ENCODE results near the gene AGAP1. TPM values are rescaled to one million over a fixed set of nuclear protein-coding genes. Genes with fewer than 3 reads are reported as not detected.

Gene AGAP1
- total and polyA plus RNA-seq, 4 donors = 2.0 to 8.5 (median 5.4) TPM

- Histone ChIP-seq H3K9ac (ENCODE audit: low read depth in 1 of 2, low read length in 2 of 2) (no peak overlapping the region), H3K4me3 (ENCODE audit: low read depth in 1 of 3, low read length in 3 of 3) (no peak overlapping the region), H3K27ac (ENCODE audit: low read depth in 1 of 2, low read length in 2 of 2) (no peak overlapping the region), H3K27me3 (ENCODE audit: control insufficient read depth in 4 of 4, insufficient read depth in 4 of 4, low read length in 3 of 4) (no peaks in the 10 kb centered on the region), H3K4me1 (ENCODE audit: control insufficient read depth in 4 of 4, insufficient read depth in 4 of 4, low read length in 3 of 4) (no peaks in the 10 kb centered on the region), H3K36me3 (ENCODE audit: control insufficient read depth in 4 of 4, insufficient read depth in 3 of 4, low read depth in 1 of 4, low read length in 3 of 4) (no peaks in the 10 kb centered on the region), H3K9me3 (ENCODE audit: control insufficient read depth in 4 of 4, low read length in 3 of 4) (no peaks in the 10 kb centered on the region)
- peak; percentile 70 for DNase-seq (ENCODE audit: low spot score)
- TF ChIP-seq RAD21 (IDR thresholded peaks at IDR 0.05) (peak; percentile 84 to 93), GABPA (IDR thresholded peaks at IDR 0.05 in 1 of 2, conservative IDR thresholded peaks at IDR 0.05 in 1 of 2) (no peak), MAX (IDR thresholded peaks at IDR 0.05) (peak; percentile 13), YY1 (IDR thresholded peaks at IDR 0.05) (no peak), ZBTB33 (IDR thresholded peaks at IDR 0.05) (no peak), TAF1 (conservative IDR thresholded peaks at IDR 0.05) (no peak), REST (IDR thresholded peaks at IDR 0.05) (no peak), ATF3 (IDR thresholded peaks at IDR 0.05) (no peak), CTCF (IDR thresholded peaks at IDR 0.05; ENCODE audit: low read depth, low read length, missing input control) (peak; percentile 83), HNF4A (conservative IDR thresholded peaks at IDR 0.05) (no peak), FOXA2 (IDR thresholded peaks at IDR 0.05) (peak; percentile 4)
- 49% methylated on average over 10 of the region's 10 CpGs for WGBS
Measured at GRCh38 chr2:235595422-235596010, 101.7 kb downstream of the AGAP1 start.

GRCh38 chr2:235596272-235596671, 102.4 kb downstream of the AGAP1 start:
- no peak for DNase-seq (ENCODE audit: low spot score)
- 91% methylated on average over 4 of the region's 4 CpGs for WGBS
- no peak overlapping the region for H3K9ac ChIP-seq (ENCODE audit: low read depth in 1 of 2, low read length in 2 of 2)
- H3K36me3 ChIP-seq (ENCODE audit: control insufficient read depth in 4 of 4, insufficient read depth in 3 of 4, low read depth in 1 of 4, low read length in 3 of 4) = no peaks in the 10 kb centered on the region
- no peaks in the 10 kb centered on the region for H3K27me3 ChIP-seq (ENCODE audit: control insufficient read depth in 4 of 4, insufficient read depth in 4 of 4, low read length in 3 of 4)
- no peaks in the 10 kb centered on the region for H3K4me1 ChIP-seq (ENCODE audit: control insufficient read depth in 4 of 4, insufficient read depth in 4 of 4, low read length in 3 of 4)
- H3K27ac ChIP-seq (ENCODE audit: low read depth in 1 of 2, low read length in 2 of 2) = no peak overlapping the region
- H3K9me3 ChIP-seq (ENCODE audit: control insufficient read depth in 4 of 4, low read length in 3 of 4) = no peaks in the 10 kb centered on the region
- no peak overlapping the region for H3K4me3 ChIP-seq (ENCODE audit: low read depth in 1 of 3, low read length in 3 of 3)
- TF ChIP-seq GABPA (IDR thresholded peaks at IDR 0.05 in 1 of 2, conservative IDR thresholded peaks at IDR 0.05 in 1 of 2) = no peak
- no peak for TF ChIP-seq ZBTB33 (IDR thresholded peaks at IDR 0.05)
- no peak for TF ChIP-seq YY1 (IDR thresholded peaks at IDR 0.05)
- TF ChIP-seq FOXA2 (IDR thresholded peaks at IDR 0.05) = no peak
- TF ChIP-seq JUND (IDR thresholded peaks at IDR 0.05) = no peak
- no peak for TF ChIP-seq HNF4A (conservative IDR thresholded peaks at IDR 0.05)
- no peak for TF ChIP-seq NR2F2 (IDR thresholded peaks at IDR 0.05)
- no peak for TF ChIP-seq CTCF (IDR thresholded peaks at IDR 0.05; ENCODE audit: low read depth, low read length, missing input control)
- TF ChIP-seq RAD21 (IDR thresholded peaks at IDR 0.05) = no peak
- no peak for TF ChIP-seq REST (IDR thresholded peaks at IDR 0.05)

Data from liver (tissue), 9 donors.